Natural killer cell (primary cell): ENCODE results near the gene DIAPH3. TPM values are rescaled to one million over a fixed set of nuclear protein-coding genes. Genes with fewer than 3 reads are reported as not detected.

Source experiments
- ATAC-seq, 3 donors: fragments of 150-1000 bp in 2 of 3; fragments of 200-7000 bp in 1 of 3; cut with Tn5 transposase; 1 replicate in 1 of 3; 2 replicates in 2 of 3; pipeline ENCODE4 v1.10.0; 2021; ENCODE audit warnings: mild to moderate bottlenecking in 2 of 3, moderate library complexity in 2 of 3
- DNase-seq, 2 donors: peaks; one replicate each; pipeline versions ENCODE4 v3.0.0 to v3.0.0-alpha.2; 2013 to 2021; ENCODE audit warnings: mixed read lengths in 1 of 2
- H3K27ac ChIP-seq: one replicate; pipeline ENCODE4 v1.5.1; 2013; ENCODE audit warnings: mild to moderate bottlenecking, low read length
- H3K27me3 ChIP-seq: one replicate; pipeline ENCODE4 v1.6.1; 2013; ENCODE audit warnings: low read length; ENCODE audit not compliant: control insufficient read depth, insufficient read depth
- H3K36me3 ChIP-seq: one replicate; pipeline ENCODE4 v1.6.1; 2013; ENCODE audit warnings: low read length; ENCODE audit not compliant: control insufficient read depth, insufficient read depth
- H3K4me1 ChIP-seq: one replicate; pipeline ENCODE4 v1.6.1; 2013; ENCODE audit warnings: low read length; ENCODE audit not compliant: control insufficient read depth, insufficient read depth
- H3K4me3 ChIP-seq: one replicate; pipeline ENCODE4 v1.5.1; 2013; ENCODE audit warnings: low read length
- H3K9me3 ChIP-seq: one replicate; pipeline ENCODE4 v1.6.1; 2013; ENCODE audit warnings: low read length; ENCODE audit not compliant: control insufficient read depth, insufficient read depth
- H3K27ac Mint-ChIP-seq, 2 donors: one replicate each; pipeline ENCODE4 v1.8.0; 2022; ENCODE audit warnings: mild to moderate bottlenecking in 2 of 2, mixed read lengths in 2 of 2, moderate library complexity in 1 of 2
- H3K27me3 Mint-ChIP-seq, 2 donors: one replicate each; pipeline ENCODE4 v1.8.0; 2022; ENCODE audit warnings: low read depth in 2 of 2, mixed read lengths in 2 of 2
- H3K36me3 Mint-ChIP-seq: one replicate; pipeline ENCODE4 v1.8.0; 2022; ENCODE audit warnings: mixed read lengths
- H3K4me1 Mint-ChIP-seq, 2 donors: one replicate each; pipeline ENCODE4 v1.8.0; 2022; ENCODE audit warnings: mixed read lengths in 2 of 2
- H3K4me3 Mint-ChIP-seq: one replicate; pipeline ENCODE4 v1.8.0; 2022; ENCODE audit warnings: mild to moderate bottlenecking, moderate library complexity, mixed read lengths
- H3K9me3 Mint-ChIP-seq, 2 donors: one replicate each; pipeline ENCODE4 v1.8.0; 2022; ENCODE audit warnings: mixed read lengths in 2 of 2
- WGBS: methylation state at CpG from one replicate; pipeline ENCODE4 v1.1.7; 2013; ENCODE audit warnings: missing lambda C conversion rate; ENCODE audit not compliant: insufficient coverage; 5-methylcytosine and 5-hydroxymethylcytosine counted together
- intact Hi-C: fragments of 100-400 bp; cut with micrococcal nuclease; formaldehyde crosslinking; loops from one replicate; pipeline ENCODE4 v1.14.2; 2022
- total RNA-seq, 4 donors: library from RNA; stranded (reverse); fragments of 120-200 nt in 1 of 4; gene quantifications; one replicate each; pipeline versions ENCODE4 v1.2.3 to v1.2.4, GENCODE V29; 2013 to 2022
- TF ChIP-seq, protein P1 (sequence below): fragments of 200-600 bp; IDR thresholded peaks from one replicate; pipeline ENCODE4 v1.8.0; 2022; ENCODE audit warnings: antibody characterized with exemption

DIAPH3 gene
- total RNA-seq, 3 donors from 2014 or later (not counting 1 experiment from before 2014, with no cell fraction given) = 0.54 to 1.0 (median 0.98) TPM

DNA sequence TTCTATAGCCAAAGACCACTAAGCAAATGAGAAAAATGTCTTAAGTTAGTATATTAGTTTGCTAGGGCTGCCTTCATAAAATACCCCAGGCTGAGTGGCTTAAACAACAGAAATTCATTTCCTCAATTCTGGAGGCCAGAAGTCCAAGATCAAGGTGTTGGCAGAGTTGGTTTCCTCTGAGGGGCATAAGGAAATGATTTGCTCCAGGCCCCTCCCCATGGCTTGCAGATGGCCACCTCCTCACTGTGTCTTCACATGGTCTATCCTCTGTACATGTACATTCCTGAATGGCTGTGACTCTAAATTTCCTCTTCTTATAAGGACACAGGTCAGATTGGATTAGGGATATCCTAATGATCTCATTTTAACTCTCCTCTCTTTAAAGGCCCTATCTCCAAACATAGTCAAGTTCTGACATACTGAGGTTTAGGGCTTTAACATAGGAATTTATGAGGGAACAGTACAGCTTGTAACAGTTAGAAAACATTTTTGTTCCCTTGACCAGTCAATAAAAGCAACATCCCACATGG is 307.4 kb downstream of the DIAPH3 start:
- H3K9me3 Mint-ChIP-seq = peaks cover under 1% of the 10 kb centered on the region in 2 donors
- TF ChIP-seq, protein P1, sequence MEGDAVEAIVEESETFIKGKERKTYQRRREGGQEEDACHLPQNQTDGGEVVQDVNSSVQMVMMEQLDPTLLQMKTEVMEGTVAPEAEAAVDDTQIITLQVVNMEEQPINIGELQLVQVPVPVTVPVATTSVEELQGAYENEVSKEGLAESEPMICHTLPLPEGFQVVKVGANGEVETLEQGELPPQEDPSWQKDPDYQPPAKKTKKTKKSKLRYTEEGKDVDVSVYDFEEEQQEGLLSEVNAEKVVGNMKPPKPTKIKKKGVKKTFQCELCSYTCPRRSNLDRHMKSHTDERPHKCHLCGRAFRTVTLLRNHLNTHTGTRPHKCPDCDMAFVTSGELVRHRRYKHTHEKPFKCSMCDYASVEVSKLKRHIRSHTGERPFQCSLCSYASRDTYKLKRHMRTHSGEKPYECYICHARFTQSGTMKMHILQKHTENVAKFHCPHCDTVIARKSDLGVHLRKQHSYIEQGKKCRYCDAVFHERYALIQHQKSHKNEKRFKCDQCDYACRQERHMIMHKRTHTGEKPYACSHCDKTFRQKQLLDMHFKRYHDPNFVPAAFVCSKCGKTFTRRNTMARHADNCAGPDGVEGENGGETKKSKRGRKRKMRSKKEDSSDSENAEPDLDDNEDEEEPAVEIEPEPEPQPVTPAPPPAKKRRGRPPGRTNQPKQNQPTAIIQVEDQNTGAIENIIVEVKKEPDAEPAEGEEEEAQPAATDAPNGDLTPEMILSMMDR = no peak
- H3K27me3 Mint-ChIP-seq = no peaks in the 10 kb centered on the region
- intact Hi-C loops = no loop called here
- no peak overlapping the region for H3K27ac Mint-ChIP-seq
- Histone ChIP-seq H3K4me3 (no peak overlapping the region), H3K9me3 (no peaks in the 10 kb centered on the region), H3K4me1 (no peaks in the 10 kb centered on the region), H3K27ac (no peak overlapping the region), H3K36me3 (no peaks in the 10 kb centered on the region), H3K27me3 (no peaks in the 10 kb centered on the region)
- no peaks in the 10 kb centered on the region for H3K36me3 Mint-ChIP-seq
- no peaks in the 10 kb centered on the region for H3K4me1 Mint-ChIP-seq
- no peak overlapping the region for H3K4me3 Mint-ChIP-seq
- no peak for ATAC-seq
- no peak for DNase-seq

DNA sequence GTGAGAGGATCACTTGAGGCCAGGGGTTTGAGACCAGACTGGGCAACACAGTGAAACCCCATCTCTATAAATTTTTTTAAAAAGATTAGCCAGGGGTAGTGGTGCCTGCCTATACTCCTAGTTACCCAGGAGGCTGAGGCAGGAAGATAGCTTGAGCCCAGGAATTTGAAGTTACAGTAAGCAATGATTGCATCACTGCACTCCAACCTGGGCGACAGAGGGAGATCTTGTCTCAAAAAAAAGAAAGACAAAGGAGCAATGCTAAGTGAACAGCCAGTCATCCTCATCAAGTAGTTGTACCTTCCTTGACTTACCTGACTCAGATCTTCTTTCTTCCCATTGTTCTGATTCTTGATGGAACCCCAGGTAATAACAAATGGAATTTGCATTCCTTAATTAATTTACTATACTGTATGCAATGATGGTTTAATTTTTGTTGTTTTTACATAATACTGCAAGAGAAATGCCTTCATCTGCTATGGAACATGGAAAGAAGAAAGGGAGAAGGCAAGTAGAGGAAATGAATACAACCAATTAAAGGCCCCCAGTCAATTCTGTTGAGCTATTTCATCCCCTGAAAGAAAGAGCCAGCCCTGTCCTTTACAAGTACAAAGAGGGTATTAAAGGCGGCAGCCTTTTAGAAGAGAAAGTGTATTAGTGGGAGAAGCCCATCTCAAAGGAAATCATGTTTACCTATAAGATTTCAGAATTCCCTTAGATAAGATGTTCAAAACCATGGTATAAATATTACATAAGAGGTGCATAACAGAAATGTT is 316.7 kb downstream of the DIAPH3 start:
- H3K4me3 ChIP-seq = no peak overlapping the region
- no peaks in the 10 kb centered on the region for H3K4me1 ChIP-seq
- no peak overlapping the region for H3K27ac ChIP-seq
- Mint-ChIP-seq H3K9me3 (peaks cover 3 to 4% of the 10 kb centered on the region in 2 donors), H3K27ac (no peak overlapping the region), H3K36me3 (no peaks in the 10 kb centered on the region), H3K27me3 (no peaks in the 10 kb centered on the region), H3K4me3 (no peak overlapping the region), H3K4me1 (no peaks in the 10 kb centered on the region)
- intact Hi-C loops = no loop called here
- WGBS = 95% methylated on average over 1 of the region's 2 CpGs
- no peaks in the 10 kb centered on the region for H3K36me3 ChIP-seq
- DNase-seq (no peak), ATAC-seq (no peak)
- no peaks in the 10 kb centered on the region for H3K27me3 ChIP-seq
- H3K9me3 ChIP-seq = no peaks in the 10 kb centered on the region
- TF ChIP-seq, protein P1 = no peak

DNA sequence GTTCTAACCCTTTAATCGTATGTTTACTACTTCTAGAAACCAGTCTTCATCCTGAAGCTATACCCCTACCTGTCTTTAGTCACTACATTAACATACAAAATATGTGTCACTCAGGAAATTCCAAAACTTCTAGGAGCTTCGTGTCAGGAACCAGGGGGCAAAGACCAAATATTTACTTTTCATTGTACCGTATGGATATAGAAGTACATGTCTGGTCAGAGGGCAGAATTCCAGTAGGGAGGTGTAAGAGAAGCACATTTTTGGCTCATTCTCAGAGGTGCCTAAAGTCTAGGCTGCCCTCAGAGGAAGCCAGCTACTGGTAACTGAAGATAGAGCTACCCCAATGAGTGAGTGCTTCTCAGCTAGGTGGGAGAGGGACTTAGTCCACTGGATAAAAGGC is 320.7 kb downstream of the DIAPH3 start:
- Histone ChIP-seq H3K9me3 (no peaks in the 10 kb centered on the region), H3K27ac (no peak overlapping the region), H3K27me3 (no peaks in the 10 kb centered on the region), H3K36me3 (no peaks in the 10 kb centered on the region), H3K4me1 (no peaks in the 10 kb centered on the region), H3K4me3 (no peak overlapping the region)
- no peak for ATAC-seq
- Mint-ChIP-seq H3K36me3 (no peaks in the 10 kb centered on the region), H3K4me1 (no peaks in the 10 kb centered on the region), H3K4me3 (no peak overlapping the region), H3K27ac (no peak overlapping the region), H3K27me3 (no peaks in the 10 kb centered on the region), H3K9me3 (no peaks in the 10 kb centered on the region)
- TF ChIP-seq, protein P1 = no peak
- WGBS = 94% methylated on average over 3 of the region's 3 CpGs
- intact Hi-C loops = no loop called here
- no peak for DNase-seq

DNA sequence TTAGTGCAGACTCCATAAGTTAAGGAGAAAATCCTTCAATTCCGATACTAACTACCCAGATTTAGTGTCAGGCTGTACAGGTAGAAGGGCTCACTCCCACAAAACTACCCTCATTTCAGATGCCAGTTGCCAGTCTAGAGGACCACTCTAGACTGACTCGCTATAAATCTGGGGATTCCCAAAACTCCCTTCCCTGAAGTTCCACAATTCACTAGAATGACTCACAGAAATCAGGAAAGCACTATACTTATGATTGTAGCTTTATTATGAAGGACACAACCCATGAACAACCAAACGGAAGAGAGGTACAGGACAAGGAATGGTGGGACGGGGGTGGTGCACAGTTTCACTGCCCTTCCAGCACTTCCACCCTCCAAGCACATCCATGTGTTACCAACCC is 321.2 kb downstream of the DIAPH3 start:
- Mint-ChIP-seq H3K4me3 (no peak overlapping the region), H3K9me3 (no peaks in the 10 kb centered on the region), H3K27ac (no peak overlapping the region), H3K4me1 (no peaks in the 10 kb centered on the region), H3K27me3 (no peaks in the 10 kb centered on the region), H3K36me3 (no peaks in the 10 kb centered on the region)
- Histone ChIP-seq H3K27me3 (no peaks in the 10 kb centered on the region), H3K27ac (no peak overlapping the region), H3K4me1 (no peaks in the 10 kb centered on the region), H3K36me3 (no peaks in the 10 kb centered on the region), H3K4me3 (no peak overlapping the region), H3K9me3 (no peaks in the 10 kb centered on the region)
- DNase-seq = no peak
- intact Hi-C loops = no loop called here
- 96% methylated on average over 4 of the region's 4 CpGs for WGBS
- TF ChIP-seq, protein P1 = no peak
- no peak for ATAC-seq
